Gastrocnemius medialis (tissue), 4 donors: Measurements from ENCODE around the gene OPA3. TPM values are rescaled to one million over a fixed set of nuclear protein-coding genes. Genes with fewer than 3 reads are reported as not detected.

ENCODE experiments used
- ATAC-seq, 2 donors: fragments of 150-250 bp; one replicate each; pipeline ENCODE4 v1.9.1; 2016
- DNase-seq, 2 donors: peaks; one replicate each; pipeline ENCODE4 v3.0.0-alpha.2; 2019
- H3K27ac ChIP-seq, 4 donors: fragments of 200-600 bp; sonication (generic); 1 replicate in 1 of 4; 2 replicates in 3 of 4; pipeline ENCODE4 v1.5.1; 2016 to 2018; ENCODE audit warnings: mild to moderate bottlenecking in 2 of 4, moderate library complexity in 1 of 4
- H3K27me3 ChIP-seq, 3 donors: fragments of 200-600 bp; sonication (generic) in 2 of 3; 1 replicate in 1 of 3; 2 replicates in 2 of 3; pipeline versions ENCODE4 v1.5.1 to v1.6.0; 2016 to 2019; ENCODE audit warnings: mild to moderate bottlenecking in 1 of 3, moderate library complexity in 1 of 3
- H3K36me3 ChIP-seq, 2 donors: fragments of 200-600 bp; sonication (generic) in 1 of 2; one replicate each; pipeline ENCODE4 v1.5.1; 2017 to 2018
- H3K4me1 ChIP-seq, 2 donors: fragments of 200-600 bp; sonication (generic) in 1 of 2; one replicate each; pipeline ENCODE4 v1.5.1; 2016 to 2017; ENCODE audit warnings: mild to moderate bottlenecking in 2 of 2
- H3K4me3 ChIP-seq, 4 donors: fragments of 200-600 bp; sonication (generic) in 3 of 4; 1 replicate in 1 of 4; 2 replicates in 3 of 4; pipeline ENCODE4 v1.5.1; 2016 to 2019; ENCODE audit warnings: mild to moderate bottlenecking in 2 of 4
- H3K9me3 ChIP-seq, 3 donors: fragments of 200-600 bp; sonication (generic) in 2 of 3; 1 replicate in 1 of 3; 2 replicates in 2 of 3; pipeline ENCODE4 v1.5.1; 2016 to 2019
- CTCF ChIP-seq, 5 experiments: fragments of 450-650 bp in 3 of 5; fragments of 200-600 bp in 2 of 5; sonication (generic) in 2 of 5; IDR thresholded peaks in 4 of 5; conservative IDR thresholded peaks in 1 of 5; 1 replicate in 4 of 5; 2 replicates in 1 of 5; pipeline ENCODE4 v1.5.1; 2016 to 2019; ENCODE audit warnings: antibody characterized with exemption in 5 of 5, mild to moderate bottlenecking in 3 of 5, moderate library complexity in 3 of 5
- POLR2A ChIP-seq, 2 donors: fragments of 450-650 bp; IDR thresholded peaks; one replicate each; pipeline ENCODE4 v1.6.1; 2017; ENCODE audit warnings: antibody characterized with exemption in 2 of 2, mild to moderate bottlenecking in 2 of 2, moderate library complexity in 2 of 2
- in situ Hi-C, 4 donors: fragments of 200-750 bp; cut with MboI; loops; one replicate each; pipeline versions ENCODE4 v1.15.0 to v1.8.0; 2017; ENCODE audit warnings: low sequenced_read_pairs in 4 of 4
- intact Hi-C: fragments of 100-400 bp; cut with DNase I; formaldehyde crosslinking; loops from one replicate; pipeline ENCODE4 v1.15.1; 2023; ENCODE audit warnings: low total_unique reads
- total RNA-seq, 4 donors: library from RNA; depleted of rRNA; stranded (reverse); fragments of >200 nt; gene quantifications; one replicate each; pipeline versions ENCODE4 v1.1.0 to v1.2.3, GENCODE V29; 2016

OPA3 gene
- total RNA-seq, 4 donors from 2014 or later, result 14.8 to 32.5 (median 20.3) TPM

DNA sequence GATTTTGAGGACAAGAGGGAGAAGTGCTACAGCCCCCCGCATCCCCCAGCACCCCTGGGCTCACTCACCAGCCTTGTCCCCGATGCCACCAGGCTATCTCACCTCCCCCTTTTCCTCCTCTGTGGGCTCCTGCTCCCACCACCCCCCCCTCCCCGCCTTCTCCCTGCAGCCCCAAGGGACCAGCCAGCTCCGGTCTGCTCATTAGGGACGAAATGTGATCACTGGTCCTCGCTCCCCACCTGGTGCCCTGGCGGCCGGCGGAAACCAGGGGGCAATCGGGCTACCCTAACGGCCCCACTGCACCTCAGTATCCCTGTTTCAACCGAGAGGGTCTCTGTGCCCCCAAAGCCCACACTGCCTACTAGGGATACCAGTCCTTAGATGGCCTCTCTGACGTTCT, 14.7 kb upstream of the OPA3 start:
- no peaks in the 10 kb centered on the region for H3K36me3 ChIP-seq
- peaks cover 61 to 78% (median 61%) of the 10 kb centered on the region in 3 donors for H3K27me3 ChIP-seq
- H3K27ac ChIP-seq, result peak overlapping the region; percentile 69 to 76 (median 72)
- intact Hi-C loops (no loop called here), in situ Hi-C loops (no loop called here)
- no peak for ATAC-seq
- peaks cover 0 to 4% of the 10 kb centered on the region in 2 donors for H3K4me1 ChIP-seq
- TF ChIP-seq CTCF (IDR thresholded peaks at IDR 0.05 in 4 of 5, conservative IDR thresholded peaks at IDR 0.05 in 1 of 5), result no peak
- TF ChIP-seq POLR2A (IDR thresholded peaks at IDR 0.05), result no peak
- H3K4me3 ChIP-seq, result peak overlapping the region in 3 of 4 donors; percentile 27 to 58 (median 28)
- H3K9me3 ChIP-seq, result no peaks in the 10 kb centered on the region
- no peak for DNase-seq

GRCh38 chr19:45598267-45599001, 13.8 kb upstream of the OPA3 start:
- H3K27me3 ChIP-seq, result peaks cover 63 to 78% (median 64%) of the 10 kb centered on the region in 3 donors
- DNase-seq (no peak), ATAC-seq (no peak)
- no peaks in the 10 kb centered on the region for H3K36me3 ChIP-seq
- intact Hi-C loops (no loop called here), in situ Hi-C loops (no loop called here)
- H3K4me3 ChIP-seq, result peak overlapping the region; percentile 28 to 58 (median 37)
- H3K4me1 ChIP-seq, result peaks cover 0 to 4% of the 10 kb centered on the region in 2 donors
- H3K9me3 ChIP-seq, result no peaks in the 10 kb centered on the region
- peak overlapping the region; percentile 69 to 75 (median 71) for H3K27ac ChIP-seq
- TF ChIP-seq POLR2A (IDR thresholded peaks at IDR 0.05) (no peak), CTCF (IDR thresholded peaks at IDR 0.05 in 4 of 5, conservative IDR thresholded peaks at IDR 0.05 in 1 of 5) (no peak)

GRCh38 chr19:45597425-45598111, 13.0 kb upstream of the OPA3 start:
- peak overlapping the region; percentile 69 to 75 (median 71) for H3K27ac ChIP-seq
- DNase-seq, result no peak
- in situ Hi-C loops, result no loop called here
- peaks cover 58 to 69% (median 59%) of the 10 kb centered on the region in 3 donors for H3K27me3 ChIP-seq
- intact Hi-C loops, result no loop called here
- H3K36me3 ChIP-seq, result no peaks in the 10 kb centered on the region
- H3K9me3 ChIP-seq, result no peaks in the 10 kb centered on the region
- ATAC-seq, result peak in 1 of 2 donors; percentile 21
- H3K4me3 ChIP-seq, result peak overlapping the region; percentile 28 to 58 (median 37)
- no peak for TF ChIP-seq CTCF (IDR thresholded peaks at IDR 0.05 in 4 of 5, conservative IDR thresholded peaks at IDR 0.05 in 1 of 5)
- TF ChIP-seq POLR2A (IDR thresholded peaks at IDR 0.05), result no peak
- peaks cover 0 to 4% of the 10 kb centered on the region in 2 donors for H3K4me1 ChIP-seq

- Histone ChIP-seq H3K9me3 (no peaks in the 10 kb centered on the region), H3K36me3 (no peaks in the 10 kb centered on the region), H3K4me1 (peaks cover 0 to 4% of the 10 kb centered on the region in 2 donors), H3K27me3 (peaks cover 46 to 54% (median 52%) of the 10 kb centered on the region in 3 donors), H3K4me3 (no peak overlapping the region), H3K27ac (peak overlapping the region; percentile 20 to 75 (median 68))
- peak in 1 of 2 donors; percentile 37 for ATAC-seq
- in situ Hi-C loops, result no loop called here
- intact Hi-C loops, result no loop called here
- TF ChIP-seq CTCF (IDR thresholded peaks at IDR 0.05 in 4 of 5, conservative IDR thresholded peaks at IDR 0.05 in 1 of 5) (no peak), POLR2A (IDR thresholded peaks at IDR 0.05) (no peak)
- DNase-seq, result peak in 1 of 2 donors; percentile 17
These were observed 11.2 kb upstream of the OPA3 start for GRCh38 chr19:45595814-45596213.
